Activated naive CD8-positive, alpha-beta T cell treated with anti-CD3 and anti-CD28 coated beads for 36 hours (primary cell): ENCODE measurements around the gene TMEM184B. TPM values are rescaled to one million over a fixed set of nuclear protein-coding genes. Genes with fewer than 3 reads are reported as not detected.

ENCODE experiments used
- DNase-seq: peaks from one replicate; pipeline ENCODE4 v3.0.0; 2021
- H3K27ac Mint-ChIP-seq: one replicate; pipeline ENCODE4 v1.8.0; 2022; ENCODE audit warnings: mild to moderate bottlenecking, moderate library complexity, mixed read lengths
- H3K27me3 Mint-ChIP-seq: one replicate; pipeline ENCODE4 v1.8.0; 2022; ENCODE audit warnings: mild to moderate bottlenecking, mixed read lengths
- H3K36me3 Mint-ChIP-seq: one replicate; pipeline ENCODE4 v1.8.0; 2021; ENCODE audit warnings: mild to moderate bottlenecking, mixed read lengths
- H3K4me1 Mint-ChIP-seq: one replicate; pipeline ENCODE4 v1.8.0; 2021; ENCODE audit warnings: mixed read lengths
- H3K4me3 Mint-ChIP-seq: one replicate; pipeline ENCODE4 v1.8.0; 2022; ENCODE audit warnings: mild to moderate bottlenecking, moderate library complexity, mixed read lengths
- H3K9me3 Mint-ChIP-seq: one replicate; pipeline ENCODE4 v1.8.0; 2022; ENCODE audit warnings: mixed read lengths
- total RNA-seq, 2 experiments: library from RNA; stranded (reverse); gene quantifications; one replicate each; pipeline ENCODE4 v1.2.3, GENCODE V29; 2021

TMEM184B gene
- total RNA-seq, 2 experiments from 2014 or later = 18.2 to 20.0 TPM

DNA sequence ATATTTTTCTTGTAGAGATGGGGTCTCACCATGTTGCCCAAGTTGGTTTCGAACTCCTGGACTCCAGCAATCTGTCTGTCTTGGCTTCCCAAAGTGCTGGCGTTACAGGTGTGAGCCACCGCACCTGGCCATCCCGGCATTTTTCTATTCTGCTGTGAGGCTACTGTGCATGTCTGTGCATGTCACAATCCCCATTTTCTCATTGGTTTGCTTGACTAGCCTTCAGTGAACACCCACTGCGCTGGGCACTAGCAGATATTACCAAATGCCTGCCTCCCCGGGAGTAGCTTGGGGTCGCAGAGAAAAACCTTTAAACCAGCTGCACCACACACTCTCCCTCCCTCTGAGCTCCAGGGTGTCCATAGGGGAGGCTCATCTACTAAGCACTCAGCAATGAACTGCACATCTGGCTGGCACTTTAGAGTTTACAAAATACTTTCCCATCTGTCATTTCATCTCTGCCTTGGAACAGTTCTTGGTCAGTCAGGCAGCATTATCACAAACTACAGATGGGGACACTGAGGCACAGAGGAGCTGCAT, 39.5 kb upstream of the TMEM184B start:
- Mint-ChIP-seq H3K27ac (peak overlapping the region; percentile 8), H3K36me3 (peaks cover 18% of the 10 kb centered on the region), H3K9me3 (no peaks in the 10 kb centered on the region), H3K4me3 (no peak overlapping the region), H3K4me1 (peaks cover 56% of the 10 kb centered on the region), H3K27me3 (no peaks in the 10 kb centered on the region)
- no peak for DNase-seq

DNA sequence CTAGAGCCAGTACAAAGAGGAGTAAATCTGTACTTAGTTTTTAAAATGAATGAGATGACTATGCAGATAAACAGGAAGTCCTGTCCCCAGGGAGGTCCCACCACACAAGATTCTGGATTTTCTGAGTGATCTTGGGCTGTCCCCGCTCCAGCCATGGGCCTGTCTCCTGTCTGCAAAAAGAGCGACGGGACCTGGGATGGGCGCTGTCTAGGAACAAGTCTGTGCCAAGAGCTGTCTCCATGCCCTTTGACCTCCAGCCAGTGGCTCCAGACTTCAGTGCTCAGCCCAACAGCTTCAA, 38.5 kb upstream of the TMEM184B start:
- H3K36me3 Mint-ChIP-seq = peaks cover 18% of the 10 kb centered on the region
- no peak for DNase-seq
- no peaks in the 10 kb centered on the region for H3K9me3 Mint-ChIP-seq
- H3K27ac Mint-ChIP-seq = peak overlapping the region; percentile 66
- peaks cover 61% of the 10 kb centered on the region for H3K4me1 Mint-ChIP-seq
- no peaks in the 10 kb centered on the region for H3K27me3 Mint-ChIP-seq
- no peak overlapping the region for H3K4me3 Mint-ChIP-seq

DNA sequence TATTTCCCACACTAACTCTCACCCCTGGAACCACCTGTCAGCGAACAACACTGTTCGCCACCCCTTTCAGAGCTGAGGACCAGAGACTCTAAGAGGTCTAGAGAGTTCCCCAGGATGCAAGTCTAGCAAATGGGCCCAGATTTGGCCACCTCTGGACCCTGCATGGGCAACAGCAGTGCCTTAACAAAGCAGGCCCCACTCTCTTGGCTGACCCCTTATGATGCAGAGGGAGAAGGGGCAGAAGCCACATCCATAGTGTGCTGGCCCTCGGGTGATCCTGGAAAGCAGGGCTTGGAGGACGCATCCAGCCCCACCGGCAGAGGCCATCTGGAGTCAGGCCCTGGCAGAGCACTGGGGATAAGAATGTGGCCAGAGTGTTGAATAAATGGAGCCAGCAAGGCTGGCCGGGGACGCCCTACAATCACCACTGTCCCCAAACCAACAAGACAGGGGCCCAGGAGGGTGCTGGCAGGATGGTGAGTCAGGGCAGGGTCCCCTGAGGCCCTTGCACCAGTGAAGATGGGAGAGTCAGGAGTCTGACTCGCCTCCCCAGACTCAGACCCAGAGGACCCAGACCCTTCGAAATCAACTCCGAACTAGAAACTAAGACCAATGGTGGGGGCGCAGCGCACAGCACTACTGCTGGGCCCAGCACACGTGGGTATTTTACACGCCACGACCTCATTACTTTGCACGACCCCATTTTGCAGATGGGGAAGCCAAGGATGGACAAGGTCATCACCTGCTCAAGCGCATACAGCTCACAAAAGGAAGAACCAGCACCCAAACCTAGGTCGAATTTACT, 37.9 kb upstream of the TMEM184B start:
- Mint-ChIP-seq H3K27ac (peak overlapping the region; percentile 66), H3K36me3 (peaks cover 18% of the 10 kb centered on the region), H3K4me3 (no peak overlapping the region), H3K4me1 (peaks cover 64% of the 10 kb centered on the region), H3K27me3 (no peaks in the 10 kb centered on the region), H3K9me3 (no peaks in the 10 kb centered on the region)
- no peak for DNase-seq

DNA sequence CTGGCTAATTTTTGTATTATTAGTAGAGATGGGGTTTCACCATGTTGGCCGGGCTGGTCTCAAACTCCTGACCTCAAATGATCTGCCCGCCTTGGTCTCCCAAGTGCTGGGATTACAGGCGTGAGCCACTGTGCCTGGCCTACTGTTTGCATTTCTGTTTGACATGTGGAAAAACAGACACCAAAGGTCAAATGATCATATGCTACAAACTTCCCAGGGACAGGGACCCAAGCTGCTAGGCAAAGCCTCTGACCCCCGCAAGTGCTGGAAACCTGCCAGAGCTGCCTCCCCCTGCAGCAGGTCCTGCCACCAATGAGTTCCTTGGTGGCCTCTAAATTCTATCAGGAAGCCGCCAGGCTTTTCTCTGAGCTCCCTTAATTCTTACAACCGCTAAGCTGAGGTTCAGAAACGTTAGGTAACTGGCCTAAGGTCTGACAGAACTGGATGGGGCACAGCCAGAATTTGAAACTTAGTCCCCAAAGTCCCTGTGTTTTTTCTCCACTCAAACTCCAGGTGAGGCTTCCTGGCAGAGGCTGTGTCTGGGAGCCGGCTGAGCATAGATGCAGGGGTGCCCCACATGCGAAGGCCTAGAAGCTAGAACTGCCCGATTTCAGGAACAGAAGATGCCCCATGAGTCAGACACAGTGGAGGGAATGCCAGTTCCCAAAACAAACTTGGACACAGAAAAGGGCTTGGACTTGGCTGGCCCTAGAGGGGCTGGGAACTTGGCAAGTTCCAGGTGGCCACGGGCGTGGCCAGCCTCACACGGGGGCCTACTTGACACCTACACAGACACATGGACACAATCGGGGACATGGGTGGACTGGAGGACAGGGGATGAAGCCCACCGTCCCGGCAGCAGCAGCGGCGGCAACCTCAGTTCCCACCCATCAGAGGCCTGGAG, 37.1 kb upstream of the TMEM184B start:
- DNase-seq = no peak
- Mint-ChIP-seq H3K36me3 (peaks cover 20% of the 10 kb centered on the region), H3K4me3 (no peak overlapping the region), H3K9me3 (no peaks in the 10 kb centered on the region), H3K27ac (peak overlapping the region; percentile 20), H3K4me1 (peaks cover 60% of the 10 kb centered on the region), H3K27me3 (no peaks in the 10 kb centered on the region)

DNA sequence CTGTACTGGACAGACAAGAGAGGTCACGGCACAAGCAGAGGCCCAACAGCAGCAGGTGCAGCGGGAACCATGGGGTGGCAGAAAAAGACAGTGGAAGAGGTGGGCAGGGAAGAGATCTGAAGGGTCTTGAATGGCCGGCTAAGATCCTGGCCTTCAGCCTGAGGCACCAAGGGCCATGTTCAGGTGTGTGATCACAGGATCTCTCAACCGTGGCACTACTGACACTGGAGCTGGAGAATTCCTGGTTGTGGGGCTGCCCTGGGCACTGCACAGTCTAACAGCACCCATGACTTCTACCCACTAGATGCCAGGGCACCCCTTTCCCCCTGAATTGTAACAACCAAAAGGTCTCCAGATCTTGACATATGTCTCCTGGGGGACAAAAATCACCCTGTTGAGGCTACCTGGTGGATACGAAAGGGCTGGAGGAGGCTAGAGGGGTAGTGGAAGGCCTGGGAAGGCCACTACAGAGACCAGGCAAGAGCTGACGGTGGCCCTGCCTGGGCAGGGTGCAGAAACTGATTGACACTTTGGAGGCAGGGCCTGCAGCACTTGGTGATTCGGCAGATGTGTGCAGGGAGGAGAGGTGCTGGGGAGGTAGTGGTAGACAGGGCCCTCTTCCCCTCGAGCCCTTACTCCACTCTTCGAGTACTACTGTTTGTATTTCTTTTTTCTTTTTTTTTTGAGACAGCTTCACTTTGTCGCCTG, 36.1 kb upstream of the TMEM184B start:
- no peaks in the 10 kb centered on the region for H3K9me3 Mint-ChIP-seq
- H3K4me1 Mint-ChIP-seq = peaks cover 52% of the 10 kb centered on the region
- peaks cover 24% of the 10 kb centered on the region for H3K36me3 Mint-ChIP-seq
- H3K4me3 Mint-ChIP-seq = no peak overlapping the region
- no peak for DNase-seq
- no peak overlapping the region for H3K27ac Mint-ChIP-seq
- no peaks in the 10 kb centered on the region for H3K27me3 Mint-ChIP-seq

DNA sequence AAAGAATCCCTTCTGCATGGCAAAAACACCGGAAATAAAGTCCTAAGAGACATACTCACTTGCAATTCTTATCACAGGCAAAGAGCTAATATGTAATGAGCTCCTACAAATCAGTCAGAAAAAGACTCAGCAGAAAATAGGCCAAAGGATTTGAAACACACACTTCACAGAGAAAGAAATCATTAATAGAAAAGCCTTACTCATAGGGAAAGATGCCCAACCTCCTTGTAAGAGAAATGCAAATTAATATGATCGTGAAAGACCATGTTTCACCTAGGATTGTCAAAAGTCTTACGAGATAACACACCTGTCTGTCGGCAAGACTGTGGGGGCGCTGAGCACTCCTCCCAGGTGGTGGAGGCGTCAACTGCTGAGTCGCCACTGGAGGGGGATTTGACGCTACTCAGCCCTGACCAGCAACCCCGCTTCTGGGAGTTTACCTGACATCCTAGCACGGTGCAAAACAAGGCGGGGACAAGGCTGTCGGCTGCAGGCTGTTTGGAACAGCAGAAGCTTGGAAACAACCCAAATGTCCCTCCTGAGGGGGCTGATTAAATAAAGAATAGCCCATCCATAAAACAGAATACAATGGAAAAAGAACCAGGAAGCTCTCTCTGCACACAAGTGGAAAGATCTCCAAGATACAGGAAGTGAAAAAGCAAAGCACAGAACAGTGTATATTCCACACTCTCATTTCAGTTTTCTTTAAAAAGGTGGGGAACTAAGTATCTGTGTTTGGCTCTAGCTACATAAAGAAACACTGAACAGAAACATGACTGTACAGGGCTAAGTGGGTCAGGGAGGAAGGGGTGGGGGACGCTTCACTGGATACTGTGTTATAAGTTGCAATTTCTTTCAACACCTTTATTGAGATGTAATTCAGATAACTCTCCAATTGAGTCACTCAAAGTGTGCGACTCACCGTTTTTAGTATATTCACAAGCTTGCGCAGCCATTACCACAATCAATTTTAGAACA, 33.0 kb upstream of the TMEM184B start:
- DNase-seq = peak; percentile 33
- Mint-ChIP-seq H3K9me3 (no peaks in the 10 kb centered on the region), H3K4me1 (peaks cover 25% of the 10 kb centered on the region), H3K4me3 (peak overlapping the region; percentile 14), H3K27ac (peak overlapping the region; percentile 72), H3K27me3 (no peaks in the 10 kb centered on the region), H3K36me3 (peaks cover 21% of the 10 kb centered on the region)

DNA sequence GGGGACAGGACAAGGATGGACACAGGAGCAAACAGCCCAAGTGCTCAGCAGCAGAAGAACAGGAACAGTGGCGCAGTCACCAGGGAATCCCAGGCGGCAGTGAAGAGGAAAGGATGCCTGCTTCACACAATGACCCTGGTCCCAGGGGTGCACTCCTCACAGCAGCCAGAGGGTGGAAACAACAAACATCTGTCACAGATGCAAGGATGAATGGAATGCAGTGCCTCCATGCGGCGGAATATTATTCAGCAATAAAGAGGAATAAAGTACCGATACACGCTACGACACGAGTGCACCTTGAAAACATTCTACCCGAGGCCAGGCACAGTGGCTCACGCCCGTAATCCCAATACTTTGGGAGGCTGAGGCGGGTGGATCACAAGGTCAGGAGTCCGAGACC, 31.7 kb upstream of the TMEM184B start:
- Mint-ChIP-seq H3K4me3 (no peak overlapping the region), H3K36me3 (peaks cover 24% of the 10 kb centered on the region), H3K27me3 (no peaks in the 10 kb centered on the region), H3K27ac (no peak overlapping the region), H3K4me1 (peaks cover 20% of the 10 kb centered on the region), H3K9me3 (no peaks in the 10 kb centered on the region)
- no peak for DNase-seq

DNA sequence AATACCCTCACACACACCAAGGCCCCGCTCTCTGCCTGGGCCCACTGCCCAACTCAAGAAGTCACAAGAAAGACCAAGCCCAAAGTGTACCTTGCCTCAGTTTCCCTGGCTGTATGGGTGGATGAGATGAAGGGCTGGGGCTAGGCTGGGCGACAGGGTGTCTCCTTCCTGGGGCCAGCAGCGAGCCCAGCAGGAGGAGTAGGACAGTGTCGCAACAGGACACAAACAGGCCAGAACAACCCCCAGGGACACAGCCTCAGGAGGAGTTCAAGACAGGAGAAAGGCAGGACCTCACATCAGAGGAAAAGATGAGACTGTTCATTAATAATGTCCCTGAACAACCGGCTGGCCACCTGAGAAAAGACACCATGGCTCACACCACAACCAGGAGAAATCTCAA, 31.2 kb upstream of the TMEM184B start:
- H3K4me3 Mint-ChIP-seq = no peak overlapping the region

DNA sequence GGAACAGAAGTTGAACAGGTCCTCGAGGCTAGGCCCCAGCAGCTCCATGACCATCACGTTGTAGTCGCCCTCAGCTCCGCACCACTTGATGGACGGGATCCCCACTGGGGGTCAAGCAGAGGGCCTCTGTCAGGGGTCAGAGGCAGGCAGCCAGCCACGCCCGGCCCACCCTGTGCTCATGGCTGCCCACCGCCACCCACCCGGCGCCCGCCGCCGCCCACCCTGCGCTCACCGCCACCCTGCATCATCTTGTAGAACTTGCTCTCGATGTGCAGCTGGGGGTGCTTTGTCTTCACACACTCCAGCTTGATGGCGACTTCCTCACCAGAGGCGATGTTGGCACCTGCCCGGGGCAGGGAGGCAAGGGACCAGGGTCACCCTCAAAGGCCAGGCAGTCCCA, 30.1 kb upstream of the TMEM184B start:
- Mint-ChIP-seq H3K9me3 (no peaks in the 10 kb centered on the region), H3K36me3 (peaks cover 21% of the 10 kb centered on the region), H3K27ac (no peak overlapping the region), H3K27me3 (no peaks in the 10 kb centered on the region), H3K4me1 (peaks cover 17% of the 10 kb centered on the region), H3K4me3 (no peak overlapping the region)
- DNase-seq = no peak

More for the DNA sequence above, 31.2 kb upstream of the TMEM184B start:
- DNase-seq = no peak
- peaks cover 18% of the 10 kb centered on the region for H3K4me1 Mint-ChIP-seq
- H3K27me3 Mint-ChIP-seq = no peaks in the 10 kb centered on the region
- no peaks in the 10 kb centered on the region for H3K9me3 Mint-ChIP-seq
- H3K36me3 Mint-ChIP-seq = peaks cover 24% of the 10 kb centered on the region
- H3K27ac Mint-ChIP-seq = no peak overlapping the region

DNA sequence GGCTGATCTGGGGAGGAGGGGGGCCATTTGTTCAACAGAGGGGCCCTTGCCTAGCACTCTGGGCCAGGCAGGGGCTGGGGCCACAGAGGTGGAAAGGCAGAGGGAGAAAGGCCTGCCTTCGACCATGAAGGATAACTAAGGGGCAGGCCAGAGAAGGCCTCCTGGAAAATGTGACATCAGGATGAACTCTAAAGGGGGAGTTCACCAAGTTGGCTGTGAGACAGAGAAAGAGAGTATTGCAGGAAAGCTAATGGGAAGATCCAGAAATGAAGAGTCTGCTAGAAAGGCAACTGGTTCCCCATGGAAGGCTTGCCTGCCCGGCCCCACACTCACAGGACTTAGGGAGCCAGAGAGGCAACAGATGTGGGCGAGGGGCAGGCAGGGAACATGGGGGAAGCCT, 28.1 kb upstream of the TMEM184B start:
- H3K27ac Mint-ChIP-seq = no peak overlapping the region
- H3K9me3 Mint-ChIP-seq = no peaks in the 10 kb centered on the region
- H3K4me1 Mint-ChIP-seq = peaks cover 9% of the 10 kb centered on the region
- no peak for DNase-seq
- no peaks in the 10 kb centered on the region for H3K27me3 Mint-ChIP-seq
- H3K36me3 Mint-ChIP-seq = peaks cover 21% of the 10 kb centered on the region
- no peak overlapping the region for H3K4me3 Mint-ChIP-seq

DNA sequence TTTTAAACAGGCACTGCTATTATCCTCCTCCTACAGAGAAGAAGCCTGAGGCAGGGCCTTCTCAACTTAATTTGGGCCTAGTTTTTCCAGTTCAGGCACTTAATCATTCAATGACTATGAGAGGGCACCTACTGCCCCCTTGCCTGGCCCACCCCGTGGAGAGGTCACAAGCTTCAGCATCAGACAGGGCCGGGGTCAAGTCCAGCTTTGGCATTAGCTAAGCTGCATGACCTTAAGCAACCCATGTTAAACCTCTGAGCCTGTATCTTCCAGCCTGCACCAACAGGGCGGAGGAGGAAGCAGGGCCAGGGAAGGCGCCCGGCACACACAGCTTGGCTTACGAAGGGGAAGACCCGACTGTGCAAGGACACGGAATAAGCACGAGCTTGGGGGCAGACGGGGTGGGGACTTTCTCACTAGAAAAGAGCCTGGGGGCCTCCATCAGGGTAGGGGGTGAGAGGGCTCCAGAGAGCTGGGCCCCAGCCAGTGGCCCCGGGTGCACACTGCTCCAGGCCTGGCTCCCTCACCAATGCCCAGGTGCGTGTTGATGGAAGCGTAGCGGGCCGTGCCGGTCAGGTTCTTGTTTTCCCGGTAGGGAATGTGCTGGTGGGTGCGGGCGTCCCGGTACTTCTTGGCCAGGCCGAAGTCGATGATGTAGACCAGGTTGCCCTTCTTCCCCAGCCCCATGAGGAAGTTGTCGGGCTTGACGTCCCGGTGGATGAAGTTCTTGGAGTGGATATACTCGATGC, 27.6 kb upstream of the TMEM184B start:
- Mint-ChIP-seq H3K4me3 (no peak overlapping the region), H3K27me3 (no peaks in the 10 kb centered on the region), H3K9me3 (no peaks in the 10 kb centered on the region), H3K27ac (no peak overlapping the region), H3K36me3 (peaks cover 20% of the 10 kb centered on the region), H3K4me1 (peaks cover 3% of the 10 kb centered on the region)
- no peak for DNase-seq

DNA sequence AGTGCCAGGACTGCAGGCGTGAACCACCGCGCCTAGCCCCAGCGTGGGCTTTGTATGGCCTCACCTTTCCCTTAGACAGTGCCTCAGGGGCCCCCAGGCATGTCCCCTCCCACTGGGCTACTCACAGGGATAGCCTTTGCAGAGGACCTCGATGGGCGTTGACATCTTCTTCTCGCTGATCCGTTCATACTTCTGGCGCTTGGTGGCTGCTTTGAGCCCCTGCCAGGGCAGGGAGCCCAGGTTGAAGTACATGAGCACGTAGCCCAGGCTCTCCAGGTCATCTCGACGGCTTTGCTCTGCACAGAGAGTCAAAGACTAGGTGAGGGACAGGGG, 26.9 kb upstream of the TMEM184B start:
- H3K4me1 Mint-ChIP-seq = peaks cover 2% of the 10 kb centered on the region
- H3K36me3 Mint-ChIP-seq = peaks cover 19% of the 10 kb centered on the region
- no peak for DNase-seq
- no peak overlapping the region for H3K4me3 Mint-ChIP-seq
- H3K27ac Mint-ChIP-seq = no peak overlapping the region
- H3K27me3 Mint-ChIP-seq = no peaks in the 10 kb centered on the region
- H3K9me3 Mint-ChIP-seq = no peaks in the 10 kb centered on the region

DNA sequence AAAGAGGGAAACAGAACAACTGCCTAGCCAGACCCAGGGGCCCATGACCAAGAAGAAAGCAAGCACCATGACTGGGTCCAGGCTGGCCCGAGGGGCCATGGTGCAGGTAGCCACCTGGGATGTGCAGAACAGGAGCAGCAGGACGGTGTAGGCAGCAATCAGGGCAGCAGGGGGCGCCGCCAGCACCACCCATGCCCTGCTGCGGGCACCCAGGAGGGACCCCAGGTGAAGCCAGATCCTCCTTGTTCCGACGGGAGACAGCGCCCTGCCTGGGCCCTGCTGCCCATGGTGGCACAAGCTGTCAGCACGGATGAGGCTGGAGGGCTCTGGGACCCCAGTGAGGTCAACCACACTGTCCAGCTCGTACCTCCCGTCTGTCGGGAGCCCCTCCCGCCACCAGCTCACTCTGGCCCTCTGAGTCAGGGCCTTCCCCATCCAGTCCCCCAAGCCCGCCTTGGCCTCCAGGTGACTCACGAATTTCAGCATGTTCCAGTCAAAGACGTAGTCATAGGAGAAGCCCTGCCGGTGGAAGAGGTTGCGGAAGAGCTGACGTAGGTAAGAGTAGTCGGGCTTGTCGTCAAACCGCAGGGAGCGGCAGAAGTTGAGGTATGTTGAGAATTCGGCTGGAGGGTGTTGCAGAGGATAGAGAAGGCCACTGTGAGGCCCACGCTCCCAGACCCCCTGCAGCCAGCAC, 25.6 kb upstream of the TMEM184B start:
- peaks cover 13% of the 10 kb centered on the region for H3K36me3 Mint-ChIP-seq
- H3K4me3 Mint-ChIP-seq = no peak overlapping the region
- peak; percentile 48 for DNase-seq
- H3K27me3 Mint-ChIP-seq = no peaks in the 10 kb centered on the region
- no peak overlapping the region for H3K27ac Mint-ChIP-seq
- H3K9me3 Mint-ChIP-seq = no peaks in the 10 kb centered on the region
- H3K4me1 Mint-ChIP-seq = no peaks in the 10 kb centered on the region
